T47D (cell line): ENCODE data around the gene FSD1.
"Not testable (repeated sequence)": the region's sequence is repeated elsewhere in the genome, so short reads cannot be mapped to it uniquely, and the experiment has no call there.

Experiments
- DNase-seq, 2 experiments: peaks; one replicate each; pipeline versions ENCODE4 v3.0.0 to v3.0.0-alpha.2; 2011 to 2012; ENCODE audit warnings: low read depth in 1 of 2, low spot score in 1 of 2
- JUND ChIP-seq: IDR thresholded peaks from 2 replicates; pipeline ENCODE4 v1.6.1; 2012; ENCODE audit warnings: low read depth
- in situ Hi-C: cut with HindIII; loops from 2 replicates; pipeline ENCODE4 v1.10.0; 2016; ENCODE audit warnings: low sequenced_read_pairs, low pct_unique_long_range_greater_than_20kb

The FSD1 gene

GRCh38 chr19:4328243-4328990 is 24.0 kb downstream of the FSD1 start:
- no peak for TF ChIP-seq JUND
- in situ Hi-C loops = no loop called here
- peak in 1 of 2 experiments; percentile 45 for DNase-seq

- in situ Hi-C loops, DNase-seq: not testable (repeated sequence)
These were observed 24.7 kb downstream of the FSD1 start for GRCh38 chr19:4328991-4329681.

- DNase-seq = no peak
- in situ Hi-C loops = no loop called here
- TF ChIP-seq JUND = no peak
These were observed 25.5 kb downstream of the FSD1 start for GRCh38 chr19:4329858-4330257.

- TF ChIP-seq JUND = no peak
- no peak for DNase-seq
- in situ Hi-C loops = no loop called here
These were observed 30.7 kb downstream of the FSD1 start for GRCh38 chr19:4334929-4335570.

- peak in 1 of 2 experiments; percentile 56 for DNase-seq
- no peak for TF ChIP-seq JUND
- in situ Hi-C loops = no loop called here
These were observed 33.6 kb downstream of the FSD1 start for GRCh38 chr19:4337906-4338440.

- in situ Hi-C loops = no loop called here
- TF ChIP-seq JUND = no peak
- DNase-seq = peak; percentile 35 to 82
These were observed 34.3 kb downstream of the FSD1 start, which contains the start of gene STAP2 for GRCh38 chr19:4338441-4339355. STAP2 (minus strand) TSS chr19:4338827; CDS start chr19:4338753, 74 bp downstream.

GRCh38 chr19:4342314-4342614 is 37.9 kb downstream of the FSD1 start:
- in situ Hi-C loops = no loop called here
- no peak for DNase-seq
- no peak for TF ChIP-seq JUND

- in situ Hi-C loops = no loop called here
- TF ChIP-seq JUND = no peak
- DNase-seq = peak; percentile 82 to 100
These were observed 38.4 kb downstream of the FSD1 start for GRCh38 chr19:4342615-4343369.

GRCh38 chr19:4343370-4344307 is 39.2 kb downstream of the FSD1 start, which contains the start of gene MPND:
MPND (plus strand) TSS chr19:4343562; CDS start chr19:4343594, 32 bp downstream.
- in situ Hi-C loops = no loop called here
- peak; percentile 47 to 88 for DNase-seq

GRCh38 chr19:4345342-4346019 is 41.1 kb downstream of the FSD1 start:
- TF ChIP-seq JUND = no peak
- in situ Hi-C loops = no loop called here
- DNase-seq = no peak

More at GRCh38 chr19:4343370-4344307, 39.2 kb downstream of the FSD1 start, which contains the start of gene MPND:
- TF ChIP-seq JUND = no peak
